ENCODE data around the gene MLEC.

DNA sequence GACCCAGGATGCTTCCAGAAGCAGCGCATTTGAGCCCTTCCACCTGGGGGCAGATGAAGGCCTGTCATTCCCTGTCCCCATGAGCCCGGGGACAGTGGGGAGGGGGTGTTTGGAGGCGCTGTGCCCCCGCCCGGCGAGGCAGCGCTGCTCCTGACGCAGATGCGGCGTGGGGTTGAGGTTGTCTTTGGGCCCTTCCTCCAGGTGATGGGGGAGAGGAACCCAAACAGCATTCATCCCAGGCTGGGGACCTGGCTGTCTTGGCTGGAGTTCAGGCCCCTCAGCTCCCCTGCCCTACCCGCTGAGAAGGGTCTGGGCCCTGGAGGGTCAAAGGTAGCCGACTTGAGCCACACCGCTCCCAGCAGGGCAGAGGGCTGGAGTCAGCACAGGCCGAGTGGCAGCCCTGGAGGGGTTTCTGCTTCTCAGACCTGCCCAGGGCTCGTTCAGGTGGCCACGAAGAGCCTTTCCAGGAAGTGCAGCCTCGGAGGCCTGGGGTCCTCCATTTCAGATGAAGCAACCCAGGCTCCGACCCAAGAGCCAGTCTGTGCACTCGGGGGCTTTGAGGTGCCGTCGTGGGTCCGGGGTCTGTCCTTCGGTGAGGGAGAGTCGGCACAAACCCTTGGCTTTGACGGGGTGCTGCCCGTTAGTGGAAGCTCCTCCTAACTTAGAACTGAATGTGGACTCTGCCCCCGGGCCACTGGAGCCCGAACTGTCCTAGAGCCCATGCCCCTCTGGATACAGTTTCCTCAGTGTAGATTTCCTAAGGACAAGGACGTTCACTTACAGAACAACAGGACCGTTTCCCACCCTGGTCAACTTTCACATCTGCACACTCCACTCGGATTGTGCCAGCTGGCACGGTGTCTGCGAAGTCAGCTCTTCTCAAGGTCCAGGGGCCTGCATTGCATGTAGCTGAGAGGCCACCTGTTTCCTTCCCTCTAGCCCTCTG, 54.8 kb downstream of the MLEC start:
- TF ChIP-seq, protein P1, sequence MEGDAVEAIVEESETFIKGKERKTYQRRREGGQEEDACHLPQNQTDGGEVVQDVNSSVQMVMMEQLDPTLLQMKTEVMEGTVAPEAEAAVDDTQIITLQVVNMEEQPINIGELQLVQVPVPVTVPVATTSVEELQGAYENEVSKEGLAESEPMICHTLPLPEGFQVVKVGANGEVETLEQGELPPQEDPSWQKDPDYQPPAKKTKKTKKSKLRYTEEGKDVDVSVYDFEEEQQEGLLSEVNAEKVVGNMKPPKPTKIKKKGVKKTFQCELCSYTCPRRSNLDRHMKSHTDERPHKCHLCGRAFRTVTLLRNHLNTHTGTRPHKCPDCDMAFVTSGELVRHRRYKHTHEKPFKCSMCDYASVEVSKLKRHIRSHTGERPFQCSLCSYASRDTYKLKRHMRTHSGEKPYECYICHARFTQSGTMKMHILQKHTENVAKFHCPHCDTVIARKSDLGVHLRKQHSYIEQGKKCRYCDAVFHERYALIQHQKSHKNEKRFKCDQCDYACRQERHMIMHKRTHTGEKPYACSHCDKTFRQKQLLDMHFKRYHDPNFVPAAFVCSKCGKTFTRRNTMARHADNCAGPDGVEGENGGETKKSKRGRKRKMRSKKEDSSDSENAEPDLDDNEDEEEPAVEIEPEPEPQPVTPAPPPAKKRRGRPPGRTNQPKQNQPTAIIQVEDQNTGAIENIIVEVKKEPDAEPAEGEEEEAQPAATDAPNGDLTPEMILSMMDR (IDR thresholded peaks at IDR 0.05), result no peak
- no peak for TF ChIP-seq POLR2A (IDR thresholded peaks at IDR 0.05)
